Transverse colon (tissue), 4 donors: ENCODE data around the gene RPL11. TPM values are rescaled to one million over a fixed set of nuclear protein-coding genes. Genes with fewer than 3 reads are reported as not detected.

ENCODE experiments used
- DNase-seq: peaks from one replicate; pipeline ENCODE4 v3.0.0-alpha.2; 2019
- H3K27ac ChIP-seq, 4 donors: fragments of 200-600 bp; sonication (generic); 2 replicates each; pipeline ENCODE4 v1.5.1; 2016 to 2018; ENCODE audit warnings: inconsistent platforms in 4 of 4
- H3K27me3 ChIP-seq: fragments of 200-600 bp; sonication (generic); 2 replicates; pipeline ENCODE4 v1.5.1; 2017; ENCODE audit warnings: inconsistent platforms
- H3K36me3 ChIP-seq, 4 donors: fragments of 200-600 bp; sonication (generic); 2 replicates each; pipeline ENCODE4 v1.5.1; 2017 to 2019; ENCODE audit warnings: inconsistent platforms in 4 of 4
- H3K4me1 ChIP-seq, 4 donors: fragments of 200-600 bp; sonication (generic); 2 replicates each; pipeline ENCODE4 v1.5.1; 2017 to 2020; ENCODE audit warnings: inconsistent platforms in 4 of 4
- H3K4me3 ChIP-seq, 4 donors: fragments of 200-600 bp; sonication (generic); 1 replicate in 1 of 4; 2 replicates in 3 of 4; pipeline versions ENCODE4 v1.5.1 to v1.6.1; 2017 to 2019; ENCODE audit warnings: inconsistent platforms in 4 of 4
- H3K9me3 ChIP-seq, 2 donors: fragments of 200-600 bp; sonication (generic); 2 replicates each; pipeline ENCODE4 v1.5.1; 2017 to 2019; ENCODE audit warnings: inconsistent platforms in 2 of 2
- CTCF ChIP-seq, 5 experiments: fragments of 200-600 bp in 3 of 5; fragments of 450-650 bp in 2 of 5; sonication (generic) in 3 of 5; IDR thresholded peaks; 1 replicate in 2 of 5; 2 replicates in 3 of 5; pipeline ENCODE4 v1.5.1; 2016 to 2017; ENCODE audit warnings: antibody characterized with exemption in 5 of 5, inconsistent platforms in 3 of 5, mild to moderate bottlenecking in 2 of 5, moderate library complexity in 1 of 5
- EP300 ChIP-seq: sonication (generic); formaldehyde crosslinking; IDR thresholded peaks from one replicate; pipeline ENCODE4 v1.6.1; 2017; ENCODE audit warnings: antibody characterized with exemption, low read depth
- POLR2A ChIP-seq: fragments of 450-650 bp; IDR thresholded peaks from one replicate; pipeline ENCODE4 v1.6.1; 2016; ENCODE audit warnings: antibody characterized with exemption, mild to moderate bottlenecking, moderate library complexity
- POLR2AphosphoS5 ChIP-seq, 3 donors: sonication (generic); formaldehyde crosslinking; IDR thresholded peaks; one replicate each; pipeline ENCODE4 v1.6.1; 2016; ENCODE audit warnings: antibody characterized with exemption in 3 of 3
- WGBS, 2 donors: methylation state at CpG; one replicate each; pipeline ENCODE4 v1.1.5; 2018; ENCODE audit warnings: low coverage in 1 of 2; 5-methylcytosine and 5-hydroxymethylcytosine counted together
- in situ Hi-C, 4 donors: fragments of 200-750 bp; cut with MboI; loops; one replicate each; pipeline versions ENCODE4 v1.15.0 to v1.15.1; 2017; ENCODE audit warnings: low sequenced_read_pairs in 3 of 4, low pct_ligation_motif_present in 1 of 4, low pct_unique_long_range_greater_than_20kb in 1 of 4
- intact Hi-C: fragments of 100-400 bp; cut with DNase I; formaldehyde crosslinking; loops from one replicate; pipeline ENCODE4 v1.15.1; 2023; ENCODE audit warnings: low total_unique reads
- total RNA-seq, 4 donors: library from RNA; depleted of rRNA; stranded (reverse); fragments of >200 nt; gene quantifications; one replicate each; pipeline ENCODE4 v1.1.0, GENCODE V29; 2016

Gene RPL11
- total RNA-seq, 4 donors from 2014 or later = 382 to 822 (median 494) TPM

DNA sequence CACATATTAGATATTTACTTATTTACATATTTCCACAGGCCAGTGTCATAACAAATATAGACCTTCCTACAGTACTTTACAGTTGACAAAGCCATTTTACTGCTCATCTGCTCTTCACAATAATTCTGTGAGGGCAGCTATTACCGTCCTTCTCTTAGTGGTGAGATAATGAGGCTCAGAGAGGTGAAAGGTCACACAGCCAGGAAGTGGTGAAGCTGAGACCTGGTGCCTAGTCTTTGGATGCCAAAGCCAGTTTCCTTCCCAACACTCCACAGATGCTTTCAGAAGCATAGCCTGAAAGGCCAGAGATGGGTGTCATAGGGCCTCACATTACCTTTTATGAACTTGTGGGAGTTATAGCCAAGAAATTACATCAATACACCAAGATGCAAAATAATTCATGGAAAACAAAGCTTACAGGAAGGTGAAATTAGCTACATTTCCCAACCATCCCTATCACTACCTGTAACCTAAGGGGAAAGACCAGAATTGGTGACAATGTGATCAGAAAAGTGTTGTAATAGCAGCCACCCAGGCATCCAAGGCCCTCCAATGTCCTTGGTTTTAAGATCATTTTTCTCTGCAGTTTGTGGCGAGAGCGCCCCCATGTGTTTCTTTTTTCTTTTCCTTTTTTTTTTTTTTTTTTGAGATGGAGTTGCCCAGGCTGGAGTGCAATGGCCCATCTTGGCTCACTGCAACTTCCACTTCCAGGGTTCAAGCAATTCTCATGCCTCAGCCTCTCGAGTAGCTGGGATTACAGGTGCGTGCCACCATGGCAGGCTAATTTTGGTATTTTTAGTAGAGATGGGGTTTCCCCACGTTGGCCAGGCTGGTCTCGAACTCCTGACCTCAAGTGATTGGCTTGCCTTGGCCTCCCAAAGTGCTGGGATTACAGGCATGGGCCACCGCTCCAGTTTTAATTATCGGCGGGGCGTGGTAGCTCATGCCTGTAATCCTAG lies 26.5 kb upstream of the RPL11 start:
- DNase-seq = no peak
- Histone ChIP-seq H3K27ac (no peak overlapping the region), H3K4me1 (no peaks in the 10 kb centered on the region), H3K9me3 (no peaks in the 10 kb centered on the region), H3K36me3 (no peaks in the 10 kb centered on the region), H3K27me3 (no peaks in the 10 kb centered on the region), H3K4me3 (no peak overlapping the region)
- TF ChIP-seq CTCF (IDR thresholded peaks at IDR 0.05) = peak in 2 of 5 experiments; percentile 10 to 12
- no peak for TF ChIP-seq EP300
- intact Hi-C loops = no loop called here
- in situ Hi-C loops = no loop called here
- WGBS, 2 donors = 18 to 60% methylated on average over 3 to 11 of the region's 11 CpGs

DNA sequence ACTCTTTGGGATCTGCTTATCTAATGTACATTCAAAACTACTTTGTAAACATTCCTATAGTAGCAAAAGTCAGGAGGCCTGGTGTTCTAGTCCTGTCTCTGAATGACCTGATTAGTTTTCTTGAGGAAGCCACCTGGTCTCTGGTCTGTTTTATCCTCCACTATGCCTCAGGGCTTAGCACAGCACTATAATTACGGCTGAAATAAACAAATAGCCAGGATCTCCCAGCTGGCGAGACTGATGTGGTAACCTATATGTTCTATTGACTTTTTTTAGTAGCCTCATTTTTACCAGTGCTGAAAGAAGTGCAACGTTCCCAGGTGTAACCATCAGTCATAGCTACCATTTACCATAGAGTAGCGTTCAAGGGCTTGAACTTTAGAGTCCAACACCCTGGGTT lies 24.2 kb upstream of the RPL11 start:
- Histone ChIP-seq H3K4me1 (no peaks in the 10 kb centered on the region), H3K27ac (no peak overlapping the region), H3K36me3 (no peaks in the 10 kb centered on the region), H3K4me3 (no peak overlapping the region), H3K9me3 (no peaks in the 10 kb centered on the region), H3K27me3 (no peaks in the 10 kb centered on the region)
- WGBS, 2 donors = 33 to 54% methylated on average over 1 to 4 of the region's 4 CpGs
- no peak for TF ChIP-seq POLR2A
- TF ChIP-seq EP300 = no peak
- TF ChIP-seq CTCF (IDR thresholded peaks at IDR 0.05) = no peak
- no peak for TF ChIP-seq POLR2AphosphoS5 (IDR thresholded peaks at IDR 0.05)
- in situ Hi-C loops (no loop called here), intact Hi-C loops (no loop called here)
- DNase-seq = no peak

- DNase-seq = no peak
- intact Hi-C loops (no loop called here), in situ Hi-C loops (no loop called here)
- H3K4me1 ChIP-seq = no peaks in the 10 kb centered on the region
- H3K27ac ChIP-seq = no peak overlapping the region
- 75% methylated on average over 2 of the region's 2 CpGs; no CpG with 5 or more reads in 1 of the 2 donors for WGBS, 2 donors
- H3K36me3 ChIP-seq = no peaks in the 10 kb centered on the region
- H3K27me3 ChIP-seq = no peaks in the 10 kb centered on the region
- no peak overlapping the region for H3K4me3 ChIP-seq
- H3K9me3 ChIP-seq = no peaks in the 10 kb centered on the region
- TF ChIP-seq CTCF (IDR thresholded peaks at IDR 0.05) = no peak
- TF ChIP-seq POLR2A = no peak
- TF ChIP-seq EP300 = no peak
- TF ChIP-seq POLR2AphosphoS5 (IDR thresholded peaks at IDR 0.05) = no peak
Measured at GRCh38 chr1:23670709-23671108, 20.9 kb upstream of the RPL11 start.

DNA sequence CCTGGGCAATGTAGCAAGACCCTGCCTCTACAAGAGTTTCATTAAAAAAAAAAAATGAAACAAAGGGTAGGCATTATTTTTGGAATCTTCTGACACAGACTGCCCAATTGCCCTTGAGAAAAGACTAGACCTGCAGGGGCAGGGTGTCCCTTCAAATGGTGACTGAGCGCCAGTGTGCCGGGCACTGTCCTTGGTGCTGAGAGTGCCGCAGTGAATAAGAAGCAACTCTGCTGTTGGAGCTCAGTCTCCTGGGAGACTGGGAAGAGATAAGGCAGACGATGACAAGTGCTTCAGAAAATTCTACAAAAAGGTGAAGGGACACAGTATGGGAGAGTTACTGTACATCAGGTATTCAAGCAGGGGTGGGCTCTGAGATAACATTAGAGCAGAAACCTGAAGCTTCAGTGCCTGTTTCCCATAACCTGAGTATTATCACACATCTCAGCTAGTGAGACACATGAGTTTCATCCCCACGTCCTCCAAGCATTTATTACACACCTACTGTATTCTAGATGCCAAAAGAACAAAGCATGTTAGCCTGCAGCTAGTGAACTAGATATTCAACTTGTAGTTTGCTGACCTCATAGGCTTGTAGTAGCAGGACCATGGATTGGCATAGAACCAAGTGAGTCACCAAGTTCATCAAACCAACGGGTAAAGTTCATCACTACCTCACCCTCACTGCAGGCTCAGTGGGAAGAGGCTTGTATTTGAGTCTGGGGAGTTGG lies 18.4 kb upstream of the RPL11 start:
- Histone ChIP-seq H3K4me1 (no peaks in the 10 kb centered on the region), H3K36me3 (no peaks in the 10 kb centered on the region), H3K27ac (no peak overlapping the region), H3K4me3 (no peak overlapping the region), H3K9me3 (no peaks in the 10 kb centered on the region), H3K27me3 (no peaks in the 10 kb centered on the region)
- intact Hi-C loops = no loop called here
- in situ Hi-C loops = no loop called here
- TF ChIP-seq CTCF (IDR thresholded peaks at IDR 0.05) = no peak
- no peak for TF ChIP-seq POLR2A
- TF ChIP-seq POLR2AphosphoS5 (IDR thresholded peaks at IDR 0.05) = no peak
- TF ChIP-seq EP300 = no peak
- peak; percentile 24 for DNase-seq
- WGBS, 2 donors = 12 to 17% methylated on average over 1 to 6 of the region's 6 CpGs
